ENCODE measurements around the gene CADM2. TPM values are rescaled to one million over a fixed set of nuclear protein-coding genes. Genes with fewer than 3 reads are reported as not detected.
"Not testable (repeated sequence)": the region's sequence is repeated elsewhere in the genome, so short reads cannot be mapped to it uniquely, and the experiment has no call there.

The CADM2 gene
- total RNA-seq, 2 experiments from 2014 or later: not detected

DNA sequence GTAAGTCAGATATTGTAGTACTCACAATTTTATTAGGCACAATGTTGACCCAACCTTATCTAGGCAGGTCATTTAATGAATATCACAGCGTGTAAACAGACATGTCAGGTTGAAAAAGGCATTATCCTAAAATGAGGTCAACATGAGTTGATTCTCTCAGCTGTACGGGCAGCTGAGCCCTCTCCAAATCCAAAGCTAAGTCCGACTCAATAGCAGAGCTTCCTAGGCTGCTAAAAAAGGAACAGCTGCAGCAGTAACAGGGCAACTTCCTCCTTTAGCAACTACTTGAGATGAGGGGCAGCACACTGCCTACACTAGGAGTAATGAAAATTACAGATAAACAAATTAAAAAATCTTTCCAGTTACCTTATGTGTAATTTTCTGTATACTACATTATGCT, 189.2 kb downstream of the CADM2 start:
- CTCF ChIA-PET: no interaction called here
- H3K4me1 Mint-ChIP-seq: no peaks in the 10 kb centered on the region
- POLR2A ChIA-PET: no interaction called here
- H3K9me3 Mint-ChIP-seq: peaks cover 5% of the 10 kb centered on the region
- H3K27me3 Mint-ChIP-seq: no peaks in the 10 kb centered on the region
- no peaks in the 10 kb centered on the region for H3K36me3 Mint-ChIP-seq (ENCODE audit: low read depth)
- no peak overlapping the region for H3K4me3 Mint-ChIP-seq
- no peak for DNase-seq
- H3K27ac Mint-ChIP-seq: no peak overlapping the region

DNA sequence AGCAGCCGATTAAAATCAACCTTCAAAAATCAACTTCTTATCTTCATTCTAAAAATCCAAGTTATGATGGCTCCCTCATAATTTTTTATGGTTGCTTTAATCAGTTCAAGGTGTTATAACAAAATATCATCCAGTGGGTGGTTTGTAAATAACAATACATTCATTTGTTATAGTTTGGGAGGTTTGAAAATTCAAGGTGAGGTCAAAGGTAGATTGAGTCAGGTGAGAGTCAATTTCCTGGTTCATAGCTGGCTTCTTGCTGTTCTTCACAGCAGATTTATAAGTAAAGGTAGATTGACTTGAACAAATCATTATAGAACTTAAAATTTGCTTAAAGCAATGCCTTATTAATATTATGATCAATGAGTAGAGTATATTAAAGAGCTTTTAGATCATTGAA, 192.8 kb downstream of the CADM2 start:
- H3K4me1 Mint-ChIP-seq: no peaks in the 10 kb centered on the region
- H3K36me3 Mint-ChIP-seq (ENCODE audit: low read depth): no peaks in the 10 kb centered on the region
- CTCF ChIA-PET: no interaction called here

GRCh38 chr3:85153279-85153678, 194.5 kb downstream of the CADM2 start:
- POLR2A ChIA-PET; H3K4me3 Mint-ChIP-seq; H3K36me3 Mint-ChIP-seq (ENCODE audit: low read depth); H3K4me1 Mint-ChIP-seq; DNase-seq; H3K27ac Mint-ChIP-seq; H3K27me3 Mint-ChIP-seq; H3K9me3 Mint-ChIP-seq; CTCF ChIA-PET: not testable (repeated sequence)

More for the DNA sequence above, 192.8 kb downstream of the CADM2 start:
- POLR2A ChIA-PET: no interaction called here
- no peaks in the 10 kb centered on the region for H3K27me3 Mint-ChIP-seq
- peaks cover 5% of the 10 kb centered on the region for H3K9me3 Mint-ChIP-seq
- no peak overlapping the region for H3K4me3 Mint-ChIP-seq
- no peak overlapping the region for H3K27ac Mint-ChIP-seq
- no peak for DNase-seq

DNA sequence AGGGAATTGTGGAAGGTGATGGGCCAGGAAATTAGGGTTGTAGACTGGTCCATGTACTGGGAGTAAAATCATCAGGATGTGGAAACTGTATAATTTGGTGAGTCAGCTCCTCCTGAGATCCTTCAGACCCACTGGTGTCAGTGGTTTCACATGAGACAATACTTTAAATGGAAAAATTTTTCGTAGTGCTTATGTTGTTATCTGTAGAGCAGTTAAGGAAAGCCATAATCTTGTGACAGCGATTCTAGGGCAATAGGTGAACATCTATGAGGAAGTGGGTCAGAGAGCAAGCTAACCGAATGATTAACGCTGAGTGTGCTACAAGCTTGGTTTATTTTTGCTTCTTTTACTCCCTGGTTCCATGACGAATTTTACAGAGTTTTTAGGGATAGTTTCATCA, 200.6 kb downstream of the CADM2 start:
- DNase-seq: no peak
- Mint-ChIP-seq H3K9me3 (no peaks in the 10 kb centered on the region), H3K4me3 (no peak overlapping the region), H3K27me3 (no peaks in the 10 kb centered on the region), H3K4me1 (no peaks in the 10 kb centered on the region), H3K27ac (no peak overlapping the region), H3K36me3 (ENCODE audit: low read depth) (no peaks in the 10 kb centered on the region)
- ChIA-PET CTCF (no interaction called here), POLR2A (no interaction called here)

DNA sequence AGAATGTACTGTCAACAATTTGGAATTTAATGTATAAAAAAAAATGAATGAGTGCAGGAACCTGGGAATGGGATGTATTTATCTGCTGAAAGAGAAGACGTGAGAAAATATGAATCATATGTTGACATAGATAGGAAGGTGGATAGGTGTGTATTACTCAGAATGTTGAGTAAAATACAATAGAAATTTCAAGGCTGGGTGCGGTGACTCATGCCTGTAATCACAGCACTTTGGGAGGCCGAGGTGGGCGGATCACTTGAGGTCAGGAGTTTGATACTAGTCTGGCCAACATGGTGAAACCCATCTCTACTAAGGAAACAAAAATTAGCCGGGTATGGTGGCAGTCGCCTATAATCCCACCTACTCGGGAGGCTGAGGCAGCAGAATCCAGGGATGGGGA, 202.8 kb downstream of the CADM2 start:
- no peak for DNase-seq
- ChIA-PET POLR2A (no interaction called here), CTCF (no interaction called here)
- Mint-ChIP-seq H3K4me3 (no peak overlapping the region), H3K27ac (no peak overlapping the region), H3K9me3 (no peaks in the 10 kb centered on the region), H3K36me3 (ENCODE audit: low read depth) (no peaks in the 10 kb centered on the region), H3K4me1 (no peaks in the 10 kb centered on the region), H3K27me3 (no peaks in the 10 kb centered on the region)

DNA sequence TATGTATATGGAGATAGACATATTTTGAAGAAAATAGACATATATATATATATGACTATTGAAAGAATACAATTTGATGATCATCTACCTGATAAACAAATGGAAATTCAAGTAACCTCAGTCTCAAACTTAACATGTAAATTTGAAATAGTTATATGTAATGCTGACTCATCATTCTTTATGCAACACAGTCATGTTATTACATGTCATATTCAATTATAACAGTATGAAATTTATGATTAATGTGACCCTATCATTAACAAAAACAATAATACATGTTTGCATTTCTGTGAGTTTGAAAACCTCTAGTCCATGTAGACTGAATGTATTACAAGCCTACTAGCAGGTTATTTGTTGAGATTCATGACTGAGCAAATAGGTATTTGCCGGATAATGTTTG, 204.1 kb downstream of the CADM2 start:
- POLR2A ChIA-PET: no interaction called here
- Mint-ChIP-seq H3K27me3 (no peaks in the 10 kb centered on the region), H3K9me3 (no peaks in the 10 kb centered on the region), H3K27ac (no peak overlapping the region), H3K4me1 (no peaks in the 10 kb centered on the region), H3K36me3 (ENCODE audit: low read depth) (no peaks in the 10 kb centered on the region), H3K4me3 (no peak overlapping the region)
- CTCF ChIA-PET: no interaction called here
- no peak for DNase-seq

- ChIA-PET POLR2A (no interaction called here), CTCF (no interaction called here)
- Mint-ChIP-seq H3K4me1 (no peaks in the 10 kb centered on the region), H3K27me3 (no peaks in the 10 kb centered on the region), H3K4me3 (no peak overlapping the region), H3K36me3 (ENCODE audit: low read depth) (no peaks in the 10 kb centered on the region), H3K9me3 (no peaks in the 10 kb centered on the region), H3K27ac (no peak overlapping the region)
- DNase-seq: no peak
Measured at GRCh38 chr3:85164436-85164835, 205.6 kb downstream of the CADM2 start.

DNA sequence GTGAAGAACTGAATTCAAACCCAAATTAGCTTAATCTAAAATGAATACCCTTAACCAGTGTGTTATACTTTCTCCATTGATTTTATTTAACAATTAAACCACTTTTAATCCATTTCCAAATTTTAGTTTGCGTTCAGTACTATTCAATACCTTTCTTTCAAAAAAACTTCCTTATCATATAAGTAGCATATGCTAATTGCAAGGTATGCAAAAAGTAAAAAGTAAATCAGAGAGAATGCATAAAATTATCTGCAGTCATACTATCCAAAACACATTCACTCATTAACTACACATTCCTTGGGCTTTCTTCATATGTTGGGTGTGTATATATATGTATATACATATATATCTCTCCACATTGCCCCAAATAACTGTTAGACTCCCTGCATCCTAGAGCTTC, 208.8 kb downstream of the CADM2 start:
- no peaks in the 10 kb centered on the region for H3K9me3 Mint-ChIP-seq
- ChIA-PET CTCF (no interaction called here), POLR2A (no interaction called here)
- DNase-seq: no peak
- no peaks in the 10 kb centered on the region for H3K36me3 Mint-ChIP-seq (ENCODE audit: low read depth)
- H3K4me3 Mint-ChIP-seq: no peak overlapping the region
- H3K27me3 Mint-ChIP-seq: no peaks in the 10 kb centered on the region
- no peak overlapping the region for H3K27ac Mint-ChIP-seq
- no peaks in the 10 kb centered on the region for H3K4me1 Mint-ChIP-seq

GRCh38 chr3:85170646-85171045, 211.9 kb downstream of the CADM2 start:
- Mint-ChIP-seq H3K36me3 (ENCODE audit: low read depth) (no peaks in the 10 kb centered on the region), H3K4me1 (no peaks in the 10 kb centered on the region), H3K27me3 (no peaks in the 10 kb centered on the region), H3K27ac (no peak overlapping the region), H3K9me3 (no peaks in the 10 kb centered on the region), H3K4me3 (no peak overlapping the region)
- ChIA-PET POLR2A (no interaction called here), CTCF (no interaction called here)
- DNase-seq: no peak

DNA sequence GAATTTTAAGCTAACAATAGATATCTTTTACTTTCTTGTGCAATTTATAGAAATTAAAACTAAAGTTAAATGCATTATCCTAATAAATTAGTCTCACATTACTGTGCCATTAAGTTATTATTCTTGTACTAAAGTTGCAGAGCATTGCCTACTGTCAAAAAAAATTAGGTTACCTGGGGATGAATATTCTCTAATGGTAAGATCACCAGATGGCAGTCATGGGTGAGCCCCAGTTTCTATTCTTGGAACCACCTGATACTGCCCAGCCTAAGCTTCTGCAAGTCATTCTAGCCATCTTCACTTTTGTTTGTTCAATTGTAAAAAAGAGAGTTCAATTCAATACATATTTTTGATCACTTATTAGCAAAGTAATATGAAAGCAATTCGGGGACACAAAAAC, 213.2 kb downstream of the CADM2 start:
- Mint-ChIP-seq H3K27ac (no peak overlapping the region), H3K9me3 (no peaks in the 10 kb centered on the region), H3K4me1 (no peaks in the 10 kb centered on the region), H3K27me3 (no peaks in the 10 kb centered on the region), H3K4me3 (no peak overlapping the region), H3K36me3 (ENCODE audit: low read depth) (no peaks in the 10 kb centered on the region)
- ChIA-PET POLR2A (no interaction called here), CTCF (no interaction called here)
- no peak for DNase-seq

DNA sequence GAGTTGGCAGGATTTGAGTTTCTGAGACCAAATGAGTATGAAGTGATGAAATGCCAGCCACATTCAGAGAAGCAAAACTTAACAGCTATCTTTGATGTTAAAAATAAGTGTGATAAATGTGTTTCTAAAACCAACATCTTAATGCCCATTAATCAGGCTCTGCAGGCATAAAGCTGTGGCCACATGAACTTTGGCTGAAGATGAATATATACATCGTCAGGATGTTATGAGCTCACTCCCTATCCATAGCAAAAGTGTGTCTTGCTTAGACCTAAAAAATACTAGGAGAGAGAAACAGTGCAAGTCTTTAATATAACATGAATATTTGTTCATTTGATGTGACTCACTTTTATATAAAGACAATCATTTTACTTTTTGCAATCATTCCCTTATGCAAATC, 218.0 kb downstream of the CADM2 start:
- no peaks in the 10 kb centered on the region for H3K9me3 Mint-ChIP-seq
- no peak overlapping the region for H3K4me3 Mint-ChIP-seq
- POLR2A ChIA-PET: no interaction called here
- CTCF ChIA-PET: no interaction called here
- DNase-seq: no peak
- H3K36me3 Mint-ChIP-seq (ENCODE audit: low read depth): no peaks in the 10 kb centered on the region
- H3K4me1 Mint-ChIP-seq: no peaks in the 10 kb centered on the region
- H3K27ac Mint-ChIP-seq: no peak overlapping the region
- no peaks in the 10 kb centered on the region for H3K27me3 Mint-ChIP-seq

GRCh38 chr3:85182975-85183752, 224.4 kb downstream of the CADM2 start:
- no peaks in the 10 kb centered on the region for H3K27me3 Mint-ChIP-seq
- H3K4me3 Mint-ChIP-seq: no peak overlapping the region
- no peaks in the 10 kb centered on the region for H3K9me3 Mint-ChIP-seq
- no peak overlapping the region for H3K27ac Mint-ChIP-seq
- no peaks in the 10 kb centered on the region for H3K36me3 Mint-ChIP-seq (ENCODE audit: low read depth)
- POLR2A ChIA-PET: no interaction called here
- DNase-seq: no peak
- CTCF ChIA-PET: no interaction called here
- no peaks in the 10 kb centered on the region for H3K4me1 Mint-ChIP-seq

DNA sequence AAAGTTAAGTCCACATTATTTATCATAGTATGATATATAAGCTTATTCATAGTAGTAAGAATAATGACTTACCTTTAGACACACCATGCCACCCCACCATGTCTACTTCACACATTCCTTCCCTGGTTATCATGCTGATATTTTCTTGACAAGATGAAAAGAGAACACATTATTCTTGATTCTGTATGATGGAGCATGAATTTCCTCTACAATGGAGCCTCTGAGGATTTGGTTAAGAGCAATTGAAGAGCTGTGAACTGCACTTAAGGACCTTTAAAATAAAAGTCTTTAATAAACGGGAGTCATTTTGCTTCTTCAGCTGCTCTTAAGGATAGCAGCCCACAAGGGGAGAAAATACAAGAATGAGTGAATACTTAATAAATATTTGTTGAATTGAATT, 226.7 kb downstream of the CADM2 start:
- Mint-ChIP-seq H3K4me3 (no peak overlapping the region), H3K27ac (no peak overlapping the region), H3K27me3 (no peaks in the 10 kb centered on the region), H3K36me3 (ENCODE audit: low read depth) (no peaks in the 10 kb centered on the region), H3K9me3 (no peaks in the 10 kb centered on the region), H3K4me1 (no peaks in the 10 kb centered on the region)
- DNase-seq: no peak
- POLR2A ChIA-PET: no interaction called here
- CTCF ChIA-PET: no interaction called here

DNA sequence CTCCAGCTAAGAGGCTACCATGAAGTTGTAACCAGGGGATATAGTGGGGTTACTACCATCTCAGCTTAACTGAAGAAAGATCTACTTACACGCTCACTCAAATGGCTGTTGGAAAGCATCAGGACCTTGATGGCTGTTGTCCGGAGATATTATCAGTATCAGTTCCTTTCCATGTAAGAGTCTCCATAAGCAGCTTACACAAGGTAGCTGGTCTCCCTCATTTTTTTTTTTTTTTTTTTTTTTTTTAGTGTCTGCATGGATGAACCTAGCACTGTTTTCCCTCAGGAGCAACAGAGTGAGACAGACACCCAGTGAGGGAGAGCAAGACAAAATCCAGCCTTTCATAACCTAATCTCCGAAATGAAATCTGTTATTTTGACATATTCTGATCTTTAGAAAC, 230.9 kb downstream of the CADM2 start:
- Mint-ChIP-seq H3K27me3 (no peaks in the 10 kb centered on the region), H3K9me3 (peaks cover 6% of the 10 kb centered on the region), H3K27ac (no peak overlapping the region), H3K4me1 (no peaks in the 10 kb centered on the region), H3K36me3 (ENCODE audit: low read depth) (no peaks in the 10 kb centered on the region), H3K4me3 (no peak overlapping the region)
- CTCF ChIA-PET: no interaction called here
- POLR2A ChIA-PET: no interaction called here
- no peak for DNase-seq

Data from activated CD4-positive, alpha-beta T cell treated with anti-CD3 and anti-CD28 coated beads, Interleukin-2, amount 10 ng/mL, durations not matched to agents 7 days and 5 days (primary cell).